ENCODE measurements around the gene LIN37. TPM values are rescaled to one million over a fixed set of nuclear protein-coding genes. Genes with fewer than 3 reads are reported as not detected.

The LIN37 gene
- total and polyA plus RNA-seq, 4 donors = 4.4 to 16.2 (median 13.8) TPM

GRCh38 chr19:35714601-35715354, 33.6 kb upstream of the LIN37 start:
- 71 to 77% methylated on average over 14 of the region's 14 CpGs for WGBS, 2 donors

GRCh38 chr19:35715355-35715809, 33.0 kb upstream of the LIN37 start:
- DNase-seq (no peak), ATAC-seq (ENCODE audit: insufficient read depth, low FRiP score) (no peak)
- Histone ChIP-seq H3K36me3 (ENCODE audit: control insufficient read depth in 4 of 4, insufficient read depth in 4 of 4, low read length in 4 of 4) (peaks cover 0 to 6% (median 4%) of the 10 kb centered on the region in 4 donors), H3K4me3 (no peak overlapping the region), H3K27ac (ENCODE audit: low read depth in 1 of 2, low read length in 1 of 2) (peak overlapping the region in 1 of 2 donors; percentile 91), H3K27me3 (ENCODE audit: control insufficient read depth in 3 of 3, insufficient read depth in 3 of 3, low read length in 2 of 3) (no peaks in the 10 kb centered on the region), H3K9me3 (ENCODE audit: control insufficient read depth in 4 of 4, insufficient read depth in 3 of 4, low read length in 3 of 4) (peaks cover 0 to 1% (median 0%) of the 10 kb centered on the region in 4 donors), H3K4me1 (ENCODE audit: control insufficient read depth in 5 of 5, insufficient read depth in 5 of 5, low read length in 5 of 5) (peaks cover 0 to 23% (median 13%) of the 10 kb centered on the region in 5 donors), H3K9ac (ENCODE audit: insufficient read depth in 1 of 2, low read length in 2 of 2) (no peak overlapping the region)
- WGBS, 2 donors = 78 to 91% methylated on average over 6 to 7 of the region's 7 CpGs
- no peak for TF ChIP-seq CTCF (IDR thresholded peaks at IDR 0.05; ENCODE audit: control extremely low read depth, extremely low read depth)

More at GRCh38 chr19:35714601-35715354, 33.6 kb upstream of the LIN37 start:
- no peak overlapping the region for H3K9ac ChIP-seq (ENCODE audit: insufficient read depth in 1 of 2, low read length in 2 of 2)
- H3K4me1 ChIP-seq (ENCODE audit: control insufficient read depth in 5 of 5, insufficient read depth in 5 of 5, low read length in 5 of 5) = peaks cover 0 to 23% (median 13%) of the 10 kb centered on the region in 5 donors
- peaks cover 0 to 1% (median 0%) of the 10 kb centered on the region in 4 donors for H3K9me3 ChIP-seq (ENCODE audit: control insufficient read depth in 4 of 4, insufficient read depth in 3 of 4, low read length in 3 of 4)
- no peak for ATAC-seq (ENCODE audit: insufficient read depth, low FRiP score)
- no peak for TF ChIP-seq CTCF (IDR thresholded peaks at IDR 0.05; ENCODE audit: control extremely low read depth, extremely low read depth)
- H3K27me3 ChIP-seq (ENCODE audit: control insufficient read depth in 3 of 3, insufficient read depth in 3 of 3, low read length in 2 of 3) = no peaks in the 10 kb centered on the region
- no peak overlapping the region for H3K27ac ChIP-seq (ENCODE audit: low read depth in 1 of 2, low read length in 1 of 2)
- H3K4me3 ChIP-seq = no peak overlapping the region
- H3K36me3 ChIP-seq (ENCODE audit: control insufficient read depth in 4 of 4, insufficient read depth in 4 of 4, low read length in 4 of 4) = peaks cover 0 to 3% (median 2%) of the 10 kb centered on the region in 4 donors
- DNase-seq = no peak

- Histone ChIP-seq H3K4me1 (ENCODE audit: control insufficient read depth in 5 of 5, insufficient read depth in 5 of 5, low read length in 5 of 5) (peaks cover 0 to 23% (median 13%) of the 10 kb centered on the region in 5 donors), H3K9me3 (ENCODE audit: control insufficient read depth in 4 of 4, insufficient read depth in 3 of 4, low read length in 3 of 4) (peaks cover 0 to 1% (median 0%) of the 10 kb centered on the region in 4 donors), H3K36me3 (ENCODE audit: control insufficient read depth in 4 of 4, insufficient read depth in 4 of 4, low read length in 4 of 4) (peaks cover 0 to 12% (median 4%) of the 10 kb centered on the region in 4 donors), H3K27ac (ENCODE audit: low read depth in 1 of 2, low read length in 1 of 2) (peak overlapping the region; percentile 67 to 91), H3K9ac (ENCODE audit: insufficient read depth in 1 of 2, low read length in 2 of 2) (peak overlapping the region; percentile 34 to 39), H3K4me3 (peak overlapping the region; percentile 50), H3K27me3 (ENCODE audit: control insufficient read depth in 3 of 3, insufficient read depth in 3 of 3, low read length in 2 of 3) (no peaks in the 10 kb centered on the region)
- WGBS, 2 donors = 2 to 4% methylated on average over 50 to 52 of the region's 52 CpGs
- no peak for TF ChIP-seq CTCF (IDR thresholded peaks at IDR 0.05; ENCODE audit: control extremely low read depth, extremely low read depth)
- DNase-seq (no peak), ATAC-seq (ENCODE audit: insufficient read depth, low FRiP score) (peak; percentile 13)
Observed at GRCh38 chr19:35715981-35716800, 32.2 kb upstream of the LIN37 start.

Data from lung (tissue), 12 donors.